GM19467 (cell line): ENCODE results near the gene ZNF454.

Source experiments
- ATAC-seq: cut with Tn5 transposase; IDR thresholded peaks from one replicate; pipeline ENCODE4 v1.9.1; 2021; ENCODE audit warnings: mild to moderate bottlenecking, moderate library complexity; ENCODE audit not compliant: unreplicated experiment

The ZNF454 gene

DNA sequence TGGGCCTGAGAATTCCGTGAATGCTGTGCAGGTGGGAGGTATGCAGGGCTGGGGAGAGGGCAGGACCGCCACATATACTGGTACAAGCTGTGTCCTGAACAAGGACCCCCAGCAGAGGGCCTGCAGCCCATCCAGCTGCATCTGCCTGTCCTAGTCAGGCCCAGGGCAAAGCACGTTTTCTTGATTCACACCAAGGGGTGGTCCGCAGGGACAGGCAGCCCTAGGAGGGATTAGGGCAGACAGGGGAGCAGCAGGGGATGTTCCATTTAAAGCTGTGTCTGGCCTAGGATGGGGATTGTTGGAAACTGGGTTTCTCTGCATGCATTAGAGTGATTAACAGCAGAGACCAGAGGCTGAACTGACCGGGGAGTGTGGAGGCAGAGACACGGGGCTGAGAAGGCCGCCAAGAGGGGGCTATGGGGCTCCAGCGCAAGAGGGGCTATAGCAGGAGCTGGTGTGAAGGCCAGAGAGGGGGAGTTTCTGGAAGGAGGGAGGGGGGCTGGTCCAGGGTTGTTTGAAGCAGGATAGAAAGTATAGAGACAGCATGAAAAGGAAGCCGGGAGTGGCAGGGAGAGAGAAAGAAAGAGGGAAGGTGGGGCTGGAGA, 51.4 kb downstream of the ZNF454 start:
- no peak for ATAC-seq

DNA sequence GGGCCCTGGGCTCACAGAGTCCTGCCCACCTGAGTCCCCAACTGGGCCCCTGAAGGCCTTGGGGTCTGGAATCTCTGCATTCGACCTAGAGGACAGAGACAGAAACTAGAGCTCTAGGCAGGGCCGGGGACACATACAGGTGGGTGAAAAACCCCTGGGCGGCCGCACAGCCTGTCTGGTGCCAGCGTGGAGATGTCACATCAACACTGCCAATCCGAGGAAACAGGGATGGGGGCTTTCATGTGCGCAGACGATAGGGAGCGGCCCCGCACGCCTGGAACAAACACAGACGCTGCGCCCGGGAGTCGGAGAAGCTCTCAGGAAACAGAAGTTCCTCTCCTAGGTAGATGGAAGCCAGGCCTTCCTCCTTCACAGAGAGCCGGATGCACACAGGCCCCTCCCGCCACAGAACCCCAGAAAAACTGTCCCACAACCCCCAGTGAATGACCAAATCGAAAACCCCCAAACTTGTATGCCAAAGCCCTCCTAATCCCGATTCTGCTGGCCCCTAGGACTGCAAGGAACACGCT, 52.3 kb downstream of the ZNF454 start:
- ATAC-seq, result no peak

DNA sequence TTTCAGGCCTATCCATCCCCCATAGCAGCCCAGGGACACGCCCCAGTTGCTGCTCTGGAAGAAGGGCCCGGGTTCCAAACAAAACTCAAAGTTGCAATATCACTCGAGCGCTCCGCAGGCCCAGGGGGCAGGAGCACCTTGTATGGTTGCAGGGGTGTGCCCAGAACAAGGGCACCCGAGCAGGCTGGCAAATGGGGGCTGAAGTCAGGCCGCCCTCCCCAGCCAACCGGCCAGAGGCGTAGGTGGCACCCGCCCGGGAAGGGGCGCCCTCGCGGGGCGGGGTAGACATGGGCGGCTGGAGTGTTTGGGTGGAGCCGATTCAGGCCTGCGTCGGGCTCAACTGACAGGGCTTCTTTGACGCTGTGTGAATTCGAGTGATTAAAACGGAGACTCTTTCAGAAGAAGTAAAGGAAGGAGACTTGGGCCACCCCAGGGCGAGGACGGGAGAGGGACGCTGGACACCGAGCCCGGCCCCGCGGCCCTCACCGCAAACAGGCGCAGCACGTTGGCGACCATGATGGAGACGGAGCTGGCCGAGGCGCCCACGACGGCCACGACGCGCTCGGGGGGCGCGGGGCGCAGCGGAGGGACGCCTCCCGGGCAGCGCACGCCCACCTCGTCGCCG, 53.1 kb downstream of the ZNF454 start:
- ATAC-seq, result no peak

DNA sequence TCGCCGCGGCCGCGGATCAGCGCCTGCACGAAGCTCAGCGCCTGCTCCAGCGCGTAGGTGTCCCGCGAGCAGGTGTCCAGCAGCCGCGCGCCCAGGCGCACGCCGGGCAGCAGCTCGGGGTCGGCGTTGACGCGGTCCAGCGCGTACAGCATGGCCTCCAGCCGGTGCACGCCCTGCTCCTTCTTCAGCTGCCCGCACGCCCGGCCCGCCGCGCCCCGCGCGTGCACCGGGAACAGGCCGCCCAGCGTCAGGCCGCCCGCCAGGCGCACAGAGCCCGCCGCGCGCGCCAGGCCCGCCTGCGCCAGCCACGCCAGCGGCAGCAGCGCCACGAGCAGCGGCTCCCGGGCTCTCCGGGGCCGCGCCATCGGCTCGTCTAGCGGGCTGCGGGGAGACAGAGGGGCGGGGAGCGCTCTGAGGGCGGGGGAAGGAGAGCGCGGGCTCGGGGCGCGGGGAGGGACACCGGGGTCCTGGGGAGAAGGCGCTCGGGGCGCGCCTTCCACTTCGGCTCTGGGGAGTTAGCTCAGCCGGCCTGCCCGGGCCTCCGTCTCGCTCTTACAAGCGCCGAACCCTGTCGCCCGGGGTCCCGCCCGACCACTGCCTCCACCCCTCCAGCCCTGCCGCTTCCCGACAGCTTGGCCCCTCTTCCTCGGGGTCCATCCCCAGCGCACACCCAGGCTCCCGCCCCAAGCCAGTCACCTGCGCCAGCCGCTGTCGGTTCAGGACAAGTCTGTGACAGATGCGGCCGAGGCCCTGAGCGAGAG, 53.8 kb downstream of the ZNF454 start, which contains the start of gene GRM6:
Gene GRM6, minus strand, starts transcription at position 741 of the 761 bp plus-strand sequence. Its CDS starts 376 bp downstream, at position 365.
- ATAC-seq, result no peak

DNA sequence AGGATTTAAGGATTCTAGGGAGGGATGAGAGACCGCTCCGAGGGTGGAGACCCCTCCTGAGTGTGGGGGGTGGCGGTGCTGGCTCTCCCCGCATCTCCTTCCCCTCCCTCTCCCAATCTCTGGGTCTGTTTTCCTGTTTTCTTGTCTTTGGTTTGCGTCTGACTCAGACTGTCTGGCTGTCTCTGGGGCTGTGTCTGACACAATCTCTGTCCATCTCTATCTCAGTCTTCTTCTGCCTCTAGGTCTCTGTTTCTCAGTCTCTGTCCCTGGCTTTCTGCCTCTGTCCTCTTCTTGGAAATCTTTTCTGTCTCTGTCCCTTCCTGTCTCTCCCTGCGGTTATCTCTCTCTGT, 54.3 kb downstream of the ZNF454 start:
- no peak for ATAC-seq

DNA sequence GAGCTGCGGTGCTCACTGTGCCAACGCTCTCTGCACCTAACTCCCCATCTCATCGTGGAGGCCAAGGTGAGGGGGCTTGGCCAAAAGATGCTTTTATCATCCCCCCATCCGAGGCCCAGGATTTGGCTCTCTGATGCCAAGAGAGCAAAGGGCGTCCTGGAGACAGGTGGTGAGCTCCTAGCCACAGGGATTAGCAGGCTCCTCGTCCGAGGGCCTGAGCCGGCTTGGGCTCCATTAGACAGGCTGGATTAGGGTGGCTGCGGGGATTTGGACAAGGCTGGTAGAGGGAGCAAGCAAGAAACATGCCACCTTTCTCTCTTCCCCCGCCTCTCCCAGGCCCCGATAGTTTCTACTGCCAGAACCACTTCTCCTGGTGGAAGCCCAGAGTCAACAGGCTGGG, 55.2 kb downstream of the ZNF454 start:
- no peak for ATAC-seq

DNA sequence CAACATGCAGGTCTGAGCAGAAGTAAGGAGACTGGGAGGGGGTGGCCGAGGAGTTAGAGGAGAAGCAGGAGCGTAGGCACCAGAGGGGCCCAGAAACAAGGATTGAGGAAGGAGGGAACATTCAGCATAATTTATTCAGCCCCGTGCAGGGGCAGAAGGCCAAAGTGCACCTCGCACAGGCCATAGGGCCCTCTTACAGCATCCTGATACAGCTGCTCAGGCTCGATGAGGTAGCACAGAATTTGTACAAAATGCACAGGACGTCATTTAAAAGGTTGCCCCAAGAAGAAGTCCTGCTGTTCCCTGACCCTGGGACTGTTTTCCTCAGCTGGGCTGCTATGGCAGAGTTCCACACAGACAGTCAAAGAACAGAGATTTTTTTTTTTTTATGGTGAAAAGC, 56.2 kb downstream of the ZNF454 start:
- no peak for ATAC-seq

DNA sequence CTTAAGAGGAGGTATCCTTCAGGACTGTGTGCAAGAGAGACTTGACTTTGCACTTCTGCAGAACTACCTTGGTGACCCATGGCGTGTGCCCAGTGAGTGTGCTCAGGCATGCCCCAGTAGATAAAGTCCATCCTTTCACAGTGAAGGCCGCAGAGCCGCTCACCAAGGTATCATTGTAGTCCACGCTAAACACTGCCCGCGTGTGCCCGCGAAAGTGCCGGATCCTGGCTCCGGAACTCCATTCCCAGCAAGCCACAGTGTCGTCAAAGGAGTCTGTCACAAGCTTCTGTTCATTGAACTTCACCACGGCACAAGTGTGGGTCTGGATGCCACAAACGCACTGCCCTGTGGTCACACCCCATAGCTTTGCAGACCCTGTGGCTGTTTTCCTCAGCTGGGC, 57.4 kb downstream of the ZNF454 start:
- no peak for ATAC-seq

DNA sequence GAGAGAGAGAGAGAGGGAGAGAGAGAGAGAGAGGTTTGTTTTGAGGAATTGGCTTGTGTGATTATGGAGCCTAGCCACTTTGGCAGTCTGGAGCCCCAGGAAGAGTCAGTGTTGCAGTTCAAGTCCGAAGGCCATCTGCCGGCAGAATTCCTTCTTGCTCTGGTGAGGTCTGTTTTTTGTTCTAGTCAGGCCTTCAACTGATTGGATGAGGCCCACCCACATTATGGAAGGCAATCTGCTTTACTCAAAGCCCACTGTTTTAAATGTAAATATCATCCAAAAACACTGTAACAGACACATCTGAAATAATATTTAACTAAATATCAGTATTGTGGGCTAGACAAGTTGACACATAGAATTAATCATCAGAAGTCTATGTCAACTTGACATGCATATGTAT, 65.6 kb downstream of the ZNF454 start:
- no peak for ATAC-seq

DNA sequence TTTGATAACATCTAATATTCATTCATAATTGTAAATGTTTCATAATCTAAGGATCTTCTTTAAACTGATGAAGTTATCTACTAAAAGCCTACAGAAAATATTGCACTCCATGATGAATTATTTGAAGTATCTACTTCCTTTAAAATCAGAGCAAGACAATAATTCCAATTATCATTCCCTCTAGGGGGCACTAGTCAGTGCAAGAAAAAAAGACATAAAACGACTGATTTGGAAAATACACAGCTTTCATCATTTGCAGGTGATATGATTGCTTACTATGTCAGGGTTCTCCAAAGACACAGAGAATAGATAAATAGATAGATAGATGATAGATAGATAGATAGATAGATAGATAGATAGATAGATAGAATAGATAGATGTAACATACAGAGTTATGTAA, 67.7 kb downstream of the ZNF454 start:
- no peak for ATAC-seq
